Testis (tissue), 3 donors: Measurements from ENCODE around the gene NEUROD2. TPM values are rescaled to one million over a fixed set of nuclear protein-coding genes. Genes with fewer than 3 reads are reported as not detected.

Source experiments
- DNase-seq: peaks from one replicate; pipeline ENCODE4 v3.0.0-alpha.2; 2019
- H3K27ac ChIP-seq, 2 donors: fragments of 200-600 bp; sonication (generic); one replicate each; pipeline ENCODE4 v1.5.1; 2019
- H3K27me3 ChIP-seq: fragments of 200-600 bp; sonication (generic); one replicate; pipeline ENCODE4 v1.5.1; 2019
- H3K36me3 ChIP-seq: fragments of 200-600 bp; sonication (generic); one replicate; pipeline ENCODE4 v1.5.1; 2017; ENCODE audit warnings: low read depth; ENCODE audit errors: missing control alignments
- H3K4me1 ChIP-seq: fragments of 200-600 bp; sonication (generic); one replicate; pipeline ENCODE4 v1.5.1; 2019
- H3K4me3 ChIP-seq, 2 donors: fragments of 200-600 bp; sonication (generic); one replicate each; pipeline ENCODE4 v1.5.1; 2017 to 2019
- H3K9me3 ChIP-seq: fragments of 200-600 bp; sonication (generic); one replicate; pipeline ENCODE4 v1.5.1; 2017
- CTCF ChIP-seq, 3 experiments: fragments of 450-650 bp in 2 of 3; fragments of 200-600 bp in 1 of 3; sonication (generic) in 1 of 3; IDR thresholded peaks; one replicate each; pipeline ENCODE4 v1.5.1; 2016 to 2019; ENCODE audit warnings: antibody characterized with exemption in 3 of 3, mild to moderate bottlenecking in 2 of 3, moderate library complexity in 1 of 3
- POLR2A ChIP-seq: fragments of 450-650 bp; IDR thresholded peaks from one replicate; pipeline ENCODE4 v1.6.1; 2017; ENCODE audit warnings: antibody characterized with exemption, mild to moderate bottlenecking, moderate library complexity
- WGBS, 2 donors: methylation state at CpG; one replicate each; pipeline ENCODE4 v1.1.5; 2018; 5-methylcytosine and 5-hydroxymethylcytosine counted together
- intact Hi-C: fragments of 100-400 bp; cut with DNase I; formaldehyde crosslinking; loops from one replicate; pipeline ENCODE4 v1.15.1; 2023; ENCODE audit warnings: low total_unique reads
- polyA plus RNA-seq: library from polyadenylated mRNA; stranded (reverse); fragments of 350-450 nt; fragmentation: Illumina TruSeq; extraction: RNeasy Lipid Tissue Mini Kit (QIAGEN cat#74804); gene quantifications from one replicate; pipeline ENCODE4 v1.2.3, GENCODE V29; 2014; ENCODE audit warnings: low read depth, low replicate concordance; ENCODE audit not compliant: insufficient read depth
- total RNA-seq, 2 donors: library from RNA; depleted of rRNA; stranded (reverse); fragments of >200 nt; gene quantifications; one replicate each; pipeline ENCODE4 v1.2.3, GENCODE V29; 2016

The NEUROD2 gene
- total and polyA plus RNA-seq, 3 donors from 2014 or later, result 0.19 TPM; not detected in 2

- intact Hi-C loops, result no loop called here
- Histone ChIP-seq H3K36me3 (no peaks in the 10 kb centered on the region), H3K4me1 (peaks cover 6% of the 10 kb centered on the region), H3K27me3 (peaks cover 5% of the 10 kb centered on the region), H3K27ac (no peak overlapping the region), H3K9me3 (no peaks in the 10 kb centered on the region), H3K4me3 (peak overlapping the region in 1 of 2 donors; percentile 3)
- 1 to 2% methylated on average over 25 to 93 of the region's 102 CpGs for WGBS, 2 donors
- no peak for TF ChIP-seq CTCF (IDR thresholded peaks at IDR 0.05)
- no peak for DNase-seq
Measured at GRCh38 chr17:39605492-39606433, 2.0 kb downstream of the NEUROD2 start.

- 4 to 5% methylated on average over 23 to 31 of the region's 31 CpGs for WGBS, 2 donors
- no peak overlapping the region for H3K27ac ChIP-seq
Measured at GRCh38 chr17:39604911-39605491, 2.7 kb downstream of the NEUROD2 start.

GRCh38 chr17:39603304-39604016 lies 4.3 kb downstream of the NEUROD2 start:
- peaks cover 5% of the 10 kb centered on the region for H3K27me3 ChIP-seq
- no peaks in the 10 kb centered on the region for H3K36me3 ChIP-seq
- H3K4me1 ChIP-seq, result peaks cover 10% of the 10 kb centered on the region
- TF ChIP-seq POLR2A (no peak), CTCF (IDR thresholded peaks at IDR 0.05) (no peak)
- no peak overlapping the region for H3K27ac ChIP-seq
- WGBS, 2 donors, result 9 to 11% methylated on average over 14 of the region's 14 CpGs
- no peak for DNase-seq
- intact Hi-C loops, result no loop called here
- no peaks in the 10 kb centered on the region for H3K9me3 ChIP-seq
- H3K4me3 ChIP-seq, result no peak overlapping the region

More at GRCh38 chr17:39604911-39605491, 2.7 kb downstream of the NEUROD2 start:
- H3K36me3 ChIP-seq, result no peaks in the 10 kb centered on the region
- no peaks in the 10 kb centered on the region for H3K9me3 ChIP-seq
- H3K27me3 ChIP-seq, result peaks cover 5% of the 10 kb centered on the region
- TF ChIP-seq POLR2A (no peak), CTCF (IDR thresholded peaks at IDR 0.05) (no peak)
- intact Hi-C loops, result no loop called here
- no peak for DNase-seq
- no peak overlapping the region for H3K4me3 ChIP-seq
- H3K4me1 ChIP-seq, result peaks cover 6% of the 10 kb centered on the region

GRCh38 chr17:39602533-39603303 lies 5.0 kb downstream of the NEUROD2 start:
- no peaks in the 10 kb centered on the region for H3K9me3 ChIP-seq
- peaks cover 10% of the 10 kb centered on the region for H3K4me1 ChIP-seq
- intact Hi-C loops, result no loop called here
- WGBS, 2 donors, result 44 to 58% methylated on average over 4 of the region's 4 CpGs
- H3K27ac ChIP-seq, result no peak overlapping the region
- no peak for DNase-seq
- TF ChIP-seq POLR2A, result no peak
- no peak for TF ChIP-seq CTCF (IDR thresholded peaks at IDR 0.05)
- no peaks in the 10 kb centered on the region for H3K36me3 ChIP-seq
- no peaks in the 10 kb centered on the region for H3K27me3 ChIP-seq
- no peak overlapping the region for H3K4me3 ChIP-seq
